Vagina (tissue), 2 donors: Measurements from ENCODE around the gene NLRC4.
"Not testable (repeated sequence)": the region's sequence is repeated elsewhere in the genome, so short reads cannot be mapped to it uniquely, and the experiment has no call there.

Experiments used
- CTCF ChIP-seq, 3 experiments: fragments of 450-650 bp in 2 of 3; fragments of 200-600 bp in 1 of 3; sonication (generic) in 1 of 3; IDR thresholded peaks; one replicate each; pipeline ENCODE4 v1.5.1; 2017 to 2019; ENCODE audit warnings: antibody characterized with exemption in 3 of 3, mild to moderate bottlenecking in 2 of 3, moderate library complexity in 2 of 3
- POLR2A ChIP-seq, 2 donors: fragments of 450-650 bp; IDR thresholded peaks; one replicate each; pipeline ENCODE4 v1.6.1; 2017; ENCODE audit warnings: antibody characterized with exemption in 2 of 2, mild to moderate bottlenecking in 2 of 2, moderate library complexity in 2 of 2
- POLR2AphosphoS5 ChIP-seq, 2 donors: sonication (generic); formaldehyde crosslinking; IDR thresholded peaks; one replicate each; pipeline ENCODE4 v1.9.0; 2017; ENCODE audit warnings: antibody characterized with exemption in 2 of 2, mild to moderate bottlenecking in 2 of 2, low read depth in 1 of 2; ENCODE audit not compliant: insufficient read depth in 1 of 2

DNA sequence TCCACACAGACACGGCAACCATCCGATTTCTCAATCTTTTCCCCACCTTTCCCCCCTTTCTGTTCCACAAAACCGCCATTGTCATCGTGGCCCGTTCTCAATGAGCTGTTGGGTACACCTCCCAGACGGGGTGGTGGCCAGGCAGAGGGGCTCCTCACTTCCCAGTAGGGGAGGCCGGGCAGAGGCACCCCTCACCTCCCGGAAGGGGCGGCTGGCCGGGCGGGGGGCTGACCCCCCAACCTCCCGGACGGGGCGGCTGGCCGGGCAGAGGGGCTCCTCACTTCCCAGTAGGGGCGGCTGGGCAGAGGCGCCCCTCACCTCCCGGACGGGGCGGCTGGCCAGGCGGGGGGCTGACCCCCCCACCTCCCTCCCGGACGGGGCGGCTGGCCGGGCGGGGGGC is 28.8 kb upstream of the NLRC4 start:
- TF ChIP-seq CTCF (IDR thresholded peaks at IDR 0.05); POLR2AphosphoS5 (IDR thresholded peaks at IDR 0.05; ENCODE audit: insufficient read depth in 1 of 2, low read depth in 1 of 2); POLR2A (IDR thresholded peaks at IDR 0.05): not testable (repeated sequence)
